Sciatic nerve (tissue), 2 donors: Measurements from ENCODE around the gene DCN. TPM values are rescaled to one million over a fixed set of nuclear protein-coding genes. Genes with fewer than 3 reads are reported as not detected.
"Not testable (repeated sequence)": the region's sequence is repeated elsewhere in the genome, so short reads cannot be mapped to it uniquely, and the experiment has no call there.

Source experiments
- ATAC-seq: fragments of 200-7000 bp; cut with Tn5 transposase; one replicate; pipeline ENCODE4 v1.9.1; 2020; ENCODE audit warnings: mild to moderate bottlenecking, moderate library complexity
- DNase-seq: peaks from one replicate; pipeline ENCODE4 v3.0.0-alpha.2; 2020; ENCODE audit warnings: low spot score
- intact Hi-C: fragments of 100-400 bp; cut with DNase I; formaldehyde crosslinking; loops from one replicate; pipeline ENCODE4 v1.14.2; 2022
- total RNA-seq: library from RNA; stranded (reverse); fragmentation: NEBNext Ultra II Directional; extraction: Animal tissue kit (Norgen Biotek cat#: 25700); gene quantifications from one replicate; pipeline ENCODE4 v1.2.1, GENCODE V29; 2021
- donor health status: DM: no; HTN: no; CAD: no.
- donor health status: DM: no; HTN: no; CAD: no.

Gene DCN, protein sequence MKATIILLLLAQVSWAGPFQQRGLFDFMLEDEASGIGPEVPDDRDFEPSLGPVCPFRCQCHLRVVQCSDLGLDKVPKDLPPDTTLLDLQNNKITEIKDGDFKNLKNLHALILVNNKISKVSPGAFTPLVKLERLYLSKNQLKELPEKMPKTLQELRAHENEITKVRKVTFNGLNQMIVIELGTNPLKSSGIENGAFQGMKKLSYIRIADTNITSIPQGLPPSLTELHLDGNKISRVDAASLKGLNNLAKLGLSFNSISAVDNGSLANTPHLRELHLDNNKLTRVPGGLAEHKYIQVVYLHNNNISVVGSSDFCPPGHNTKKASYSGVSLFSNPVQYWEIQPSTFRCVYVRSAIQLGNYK
- 2,017 TPM for total RNA-seq

DNA sequence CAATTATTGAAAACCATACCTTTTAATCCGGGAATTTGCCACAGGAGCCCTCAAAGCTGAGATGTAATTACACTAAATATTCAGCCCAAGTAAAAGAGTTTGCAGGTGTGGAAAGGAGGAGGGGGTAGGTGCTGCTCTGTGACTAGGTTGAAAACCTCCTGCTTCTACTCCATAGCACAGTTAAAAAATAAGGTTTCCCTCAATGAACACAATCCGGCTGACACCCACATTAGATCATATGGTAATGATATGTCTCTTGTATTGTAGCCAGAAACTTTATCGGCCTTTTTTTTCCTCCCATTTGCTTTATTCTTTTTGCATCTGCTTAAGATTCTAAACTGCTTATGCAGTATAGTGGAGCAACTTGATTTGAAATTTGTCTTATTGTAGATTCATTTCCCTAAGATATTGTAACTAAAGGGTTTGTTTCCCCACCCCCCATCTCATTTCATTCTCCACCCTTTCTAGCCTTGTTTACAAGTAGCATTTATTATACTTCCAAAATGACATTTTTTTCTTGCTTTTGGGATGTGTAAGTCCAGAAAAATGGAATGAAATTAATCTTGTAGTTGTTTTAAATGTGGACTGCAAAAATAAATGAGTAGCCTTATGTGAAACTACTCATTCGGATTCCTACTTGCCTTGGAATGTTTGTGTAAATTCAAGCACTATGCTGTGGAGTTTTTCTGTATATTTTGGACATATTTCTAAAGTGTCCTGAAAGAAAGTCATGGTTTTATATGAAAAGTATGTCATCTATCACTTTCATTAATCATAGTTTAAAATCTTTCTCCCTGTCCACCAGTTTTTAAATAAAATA lies at the start of gene DCN:
DCN (minus strand) TSS at position 182 of the 820 bp plus-strand sequence. CDS start 4,265 bp downstream, outside the sequence.
- ATAC-seq, result peak; percentile 28
- no peak for DNase-seq
- intact Hi-C loops, result loop anchor here (10.0 kb wide), 1 partner anchor 142 kb away; no protein-coding TSS in a partner anchor

GRCh38 chr12:91230841-91231240 lies 48.2 kb upstream of the DCN start:
- intact Hi-C loops, result no loop called here
- ATAC-seq, result no peak
- no peak for DNase-seq

DNA sequence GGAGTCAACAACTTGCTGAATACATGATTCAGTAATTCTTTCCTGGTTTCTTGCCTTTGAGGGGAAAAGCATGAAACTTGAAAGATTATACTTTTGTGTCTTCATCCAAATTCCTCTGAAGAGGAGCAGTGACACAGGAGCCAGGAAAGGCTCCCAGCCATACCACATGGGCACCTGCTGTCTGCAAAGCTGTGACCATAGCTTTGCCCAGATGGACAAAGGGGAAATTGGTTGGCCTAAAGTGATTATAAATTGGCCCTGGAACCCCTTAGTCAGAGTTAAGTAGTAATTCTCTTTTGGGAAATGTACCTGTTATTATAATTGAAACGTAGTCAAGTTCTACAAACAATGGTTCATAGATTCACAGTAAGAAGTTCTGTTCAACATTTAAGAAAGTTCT lies 44.3 kb upstream of the DCN start:
- ATAC-seq, result no peak
- no peak for DNase-seq
- intact Hi-C loops, result no loop called here

GRCh38 chr12:91225316-91225715 lies 42.7 kb upstream of the DCN start:
- ATAC-seq, result peak; percentile 70
- intact Hi-C loops, result no loop called here
- no peak for DNase-seq

GRCh38 chr12:91224401-91224800 lies 41.8 kb upstream of the DCN start:
- intact Hi-C loops, result no loop called here
- ATAC-seq, result peak; percentile 68
- DNase-seq, result no peak

DNA sequence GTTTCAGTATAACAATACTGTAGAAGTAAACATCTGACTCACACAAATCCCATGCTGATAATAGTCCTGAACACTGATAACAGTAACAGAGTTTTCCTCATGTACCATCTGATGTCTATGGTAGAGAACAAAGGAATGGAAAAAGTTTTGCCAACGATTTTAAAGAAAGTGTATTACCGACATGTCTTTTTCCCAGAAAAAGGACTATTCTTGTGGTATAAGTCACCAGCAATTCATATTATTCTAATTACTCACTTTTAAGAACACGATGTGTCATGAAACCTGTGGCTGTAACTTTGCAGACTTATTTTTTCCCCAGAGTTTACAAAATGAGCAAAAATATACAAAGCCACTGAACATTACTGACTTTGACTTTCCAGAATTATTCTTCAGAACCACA lies 40.1 kb upstream of the DCN start:
- DNase-seq, result no peak
- intact Hi-C loops, result no loop called here
- ATAC-seq, result no peak

GRCh38 chr12:91219919-91220318 lies 37.3 kb upstream of the DCN start:
- intact Hi-C loops, result no loop called here

GRCh38 chr12:91219511-91219910 lies 36.9 kb upstream of the DCN start:
- no peak for ATAC-seq
- intact Hi-C loops, result no loop called here
- DNase-seq, result no peak

More at GRCh38 chr12:91219919-91220318, 37.3 kb upstream of the DCN start:
- ATAC-seq, result no peak
- DNase-seq, result no peak

- DNase-seq (no peak), ATAC-seq (no peak)
- intact Hi-C loops, result no loop called here
Measured at GRCh38 chr12:91216871-91217270, 34.3 kb upstream of the DCN start.

DNA sequence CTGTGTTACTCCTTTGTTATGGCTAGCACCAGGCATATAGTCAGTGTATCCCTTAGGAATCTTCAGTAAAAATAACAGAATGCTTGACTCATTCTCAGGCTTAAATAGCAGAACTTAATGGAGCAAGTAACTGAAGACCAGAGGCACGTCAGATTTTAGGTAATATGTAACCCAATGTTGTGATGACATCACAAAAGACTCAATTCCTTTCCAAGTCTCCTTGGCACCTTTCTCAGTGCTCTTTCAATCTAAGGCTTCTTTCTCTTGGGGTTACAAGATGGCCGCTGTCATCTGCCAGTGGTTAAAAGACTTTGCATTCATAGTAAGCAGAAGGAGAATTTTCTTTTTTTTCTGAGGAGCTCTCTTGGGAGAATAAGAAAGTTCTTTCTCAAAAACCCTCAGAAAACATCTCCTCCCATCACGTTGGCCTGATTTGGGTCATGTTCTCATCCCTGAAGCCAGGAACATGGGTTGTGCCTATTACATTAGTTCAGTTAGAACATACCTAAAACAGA lies 33.4 kb upstream of the DCN start:
- intact Hi-C loops, result no loop called here
- DNase-seq, result no peak
- peak; percentile 75 for ATAC-seq

DNA sequence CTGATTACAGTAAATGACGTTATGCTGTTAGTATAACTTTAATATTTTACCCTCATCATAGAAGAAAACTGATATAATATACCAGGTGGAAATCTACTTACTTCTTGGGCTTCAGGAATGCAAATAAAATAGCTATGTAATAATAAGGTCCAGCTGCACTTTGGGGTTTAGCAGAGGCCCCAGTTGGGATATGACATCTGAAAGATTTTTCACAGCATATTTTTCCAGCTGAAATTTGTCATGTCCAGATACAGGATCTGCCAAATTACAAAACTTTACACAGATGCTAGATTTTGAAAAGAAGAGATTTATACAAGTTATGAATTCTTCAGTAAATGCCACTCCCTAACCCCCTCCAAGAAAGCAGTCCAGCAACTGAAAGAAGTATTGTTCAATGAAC lies 29.2 kb upstream of the DCN start:
- intact Hi-C loops, result no loop called here
- ATAC-seq, result no peak
- no peak for DNase-seq

DNA sequence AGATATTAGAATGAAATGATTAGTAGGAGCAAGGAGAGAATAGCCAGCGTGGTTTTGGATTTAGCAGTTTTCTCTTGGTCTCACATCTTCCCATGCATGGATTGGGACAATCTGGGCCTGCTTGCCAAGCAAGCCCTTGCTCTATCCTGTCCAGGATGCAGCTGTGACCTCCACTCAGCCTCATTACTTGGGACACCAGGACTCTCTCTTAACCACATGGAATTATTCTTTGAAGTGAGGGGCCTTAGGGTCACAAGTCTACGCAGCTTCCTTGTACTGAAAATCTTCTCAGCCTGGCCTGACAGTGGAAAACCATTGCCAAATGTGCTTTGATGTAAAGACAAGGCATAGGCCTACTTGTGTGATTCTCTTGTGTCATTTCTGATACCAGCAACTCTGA lies 28.0 kb upstream of the DCN start:
- intact Hi-C loops, result no loop called here
- peak; percentile 42 for ATAC-seq

GRCh38 chr12:91210144-91210543 lies 27.5 kb upstream of the DCN start:
- no peak for ATAC-seq
- intact Hi-C loops, result no loop called here

More for the DNA sequence above, 28.0 kb upstream of the DCN start:
- DNase-seq, result no peak

GRCh38 chr12:91207301-91207700 lies 24.7 kb upstream of the DCN start:
- intact Hi-C loops, ATAC-seq, DNase-seq: not testable (repeated sequence)

More at GRCh38 chr12:91210144-91210543, 27.5 kb upstream of the DCN start:
- DNase-seq, result no peak

- DNase-seq, result no peak
- no peak for ATAC-seq
- intact Hi-C loops, result no loop called here
Measured at GRCh38 chr12:91205811-91206210, 23.2 kb upstream of the DCN start.

- ATAC-seq (no peak), DNase-seq (no peak)
- intact Hi-C loops, result no loop called here
Measured at GRCh38 chr12:91204421-91204820, 21.8 kb upstream of the DCN start.

DNA sequence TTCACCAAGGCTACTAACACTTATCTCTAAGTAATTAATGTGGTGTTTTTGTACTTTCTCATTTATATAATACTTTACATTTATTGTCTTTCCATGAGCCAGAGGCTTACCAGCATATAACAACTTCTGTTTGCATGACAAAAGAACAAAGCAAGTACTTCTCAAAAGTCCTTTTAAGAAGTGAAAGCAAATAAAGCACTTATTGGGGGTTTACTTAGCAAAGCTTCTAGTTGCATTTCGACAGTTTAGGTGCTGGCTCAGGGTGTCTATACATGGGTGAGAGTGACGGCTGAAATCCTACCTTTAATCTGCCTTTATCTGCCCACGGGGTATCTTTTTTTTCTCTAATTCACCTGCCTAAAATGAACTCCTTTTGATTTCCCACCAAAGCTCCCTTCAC lies 21.0 kb upstream of the DCN start:
- DNase-seq (no peak), ATAC-seq (no peak)
- intact Hi-C loops, result no loop called here

- intact Hi-C loops, result no loop called here
- ATAC-seq (no peak), DNase-seq (no peak)
Measured at GRCh38 chr12:91202390-91202789, 19.8 kb upstream of the DCN start.

- ATAC-seq (no peak), DNase-seq (no peak)
- intact Hi-C loops, result no loop called here
Measured at GRCh38 chr12:91196436-91196835, 13.8 kb upstream of the DCN start.

DNA sequence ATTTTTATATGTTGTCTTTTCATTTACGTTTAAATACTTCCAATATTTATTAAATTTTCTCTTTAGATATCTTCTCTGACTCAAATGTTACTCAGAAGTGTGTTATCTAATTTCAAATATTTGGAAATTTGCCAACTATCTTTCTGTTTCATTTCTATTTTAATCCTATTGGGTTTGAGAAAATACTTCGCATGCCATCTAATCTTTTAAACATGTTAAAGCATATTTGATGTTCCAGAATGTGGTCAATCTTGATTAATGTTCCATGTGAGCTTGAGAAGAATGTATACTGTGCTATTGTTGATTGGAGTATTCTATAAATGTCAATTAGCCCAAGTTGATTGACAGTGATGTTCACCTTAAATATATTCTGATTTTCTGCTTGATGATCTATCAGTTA lies 11.9 kb upstream of the DCN start:
- intact Hi-C loops, result no loop called here
- DNase-seq (no peak), ATAC-seq (no peak)
